ENCODE measurements around the gene UBAC2.

Gene UBAC2

GRCh38 chr13:99197117-99197651 lies 3.5 kb upstream of the UBAC2 start:
- Histone ChIP-seq H3K27ac (ENCODE audit: low read depth, low read length) (no peak overlapping the region), H3K4me3 (ENCODE audit: low read depth in 1 of 5, low read length in 5 of 5) (no peak overlapping the region), H3K9me3 (ENCODE audit: control insufficient read depth in 5 of 5, low read length in 5 of 5) (no peaks in the 10 kb centered on the region), H3K36me3 (ENCODE audit: control insufficient read depth in 5 of 5, insufficient read depth in 5 of 5, low read length in 5 of 5) (no peaks in the 10 kb centered on the region), H3K27me3 (ENCODE audit: control insufficient read depth in 5 of 5, insufficient read depth in 4 of 5, low read length in 5 of 5) (no peaks in the 10 kb centered on the region), H3K9ac (ENCODE audit: low read length in 5 of 5) (no peak overlapping the region), H3K4me1 (ENCODE audit: control insufficient read depth in 5 of 5, insufficient read depth in 5 of 5, low read length in 5 of 5) (peaks cover 0 to 20% (median 13%) of the 10 kb centered on the region in 5 donors)

- Histone ChIP-seq H3K9me3 (ENCODE audit: control insufficient read depth in 5 of 5, low read length in 5 of 5) (no peaks in the 10 kb centered on the region), H3K4me1 (ENCODE audit: control insufficient read depth in 5 of 5, insufficient read depth in 5 of 5, low read length in 5 of 5) (peaks cover 0 to 41% (median 28%) of the 10 kb centered on the region in 5 donors), H3K27me3 (ENCODE audit: control insufficient read depth in 5 of 5, insufficient read depth in 4 of 5, low read length in 5 of 5) (no peaks in the 10 kb centered on the region), H3K4me3 (ENCODE audit: low read depth in 1 of 5, low read length in 5 of 5) (peak overlapping the region; percentile 71 to 98 (median 96)), H3K36me3 (ENCODE audit: control insufficient read depth in 5 of 5, insufficient read depth in 5 of 5, low read length in 5 of 5) (no peaks in the 10 kb centered on the region), H3K27ac (ENCODE audit: low read depth, low read length) (peak overlapping the region; percentile 95), H3K9ac (ENCODE audit: low read length in 5 of 5) (peak overlapping the region; percentile 56 to 99 (median 95))
Observed at GRCh38 chr13:99199541-99200431, 868 bp upstream of the UBAC2 start.

GRCh38 chr13:99203601-99204579 lies 3.2 kb downstream of the UBAC2 start:
- Histone ChIP-seq H3K9ac (ENCODE audit: low read length in 5 of 5) (peak overlapping the region in 1 of 5 donors; percentile 7), H3K36me3 (ENCODE audit: control insufficient read depth in 5 of 5, insufficient read depth in 5 of 5, low read length in 5 of 5) (peaks cover 0 to 12% (median 6%) of the 10 kb centered on the region in 5 donors), H3K27me3 (ENCODE audit: control insufficient read depth in 5 of 5, insufficient read depth in 4 of 5, low read length in 5 of 5) (no peaks in the 10 kb centered on the region), H3K9me3 (ENCODE audit: control insufficient read depth in 5 of 5, low read length in 5 of 5) (no peaks in the 10 kb centered on the region), H3K4me1 (ENCODE audit: control insufficient read depth in 5 of 5, insufficient read depth in 5 of 5, low read length in 5 of 5) (peaks cover 0 to 41% (median 28%) of the 10 kb centered on the region in 5 donors), H3K27ac (ENCODE audit: low read depth, low read length) (no peak overlapping the region), H3K4me3 (ENCODE audit: low read depth in 1 of 5, low read length in 5 of 5) (no peak overlapping the region)

- Histone ChIP-seq H3K4me1 (ENCODE audit: control insufficient read depth in 5 of 5, insufficient read depth in 5 of 5, low read length in 5 of 5) (peaks cover 0 to 30% (median 21%) of the 10 kb centered on the region in 5 donors), H3K9ac (ENCODE audit: low read length in 5 of 5) (no peak overlapping the region), H3K27me3 (ENCODE audit: control insufficient read depth in 5 of 5, insufficient read depth in 4 of 5, low read length in 5 of 5) (no peaks in the 10 kb centered on the region), H3K36me3 (ENCODE audit: control insufficient read depth in 5 of 5, insufficient read depth in 5 of 5, low read length in 5 of 5) (peaks cover 0 to 12% (median 6%) of the 10 kb centered on the region in 5 donors), H3K4me3 (ENCODE audit: low read depth in 1 of 5, low read length in 5 of 5) (no peak overlapping the region), H3K27ac (ENCODE audit: low read depth, low read length) (no peak overlapping the region), H3K9me3 (ENCODE audit: control insufficient read depth in 5 of 5, low read length in 5 of 5) (no peaks in the 10 kb centered on the region)
Observed at GRCh38 chr13:99205621-99206220, 5.1 kb downstream of the UBAC2 start.

- Histone ChIP-seq H3K27ac (ENCODE audit: low read depth, low read length) (no peak overlapping the region), H3K9ac (ENCODE audit: low read length in 5 of 5) (no peak overlapping the region), H3K4me1 (ENCODE audit: control insufficient read depth in 5 of 5, insufficient read depth in 5 of 5, low read length in 5 of 5) (peaks cover 0 to 29% (median 21%) of the 10 kb centered on the region in 5 donors), H3K4me3 (ENCODE audit: low read depth in 1 of 5, low read length in 5 of 5) (no peak overlapping the region), H3K9me3 (ENCODE audit: control insufficient read depth in 5 of 5, low read length in 5 of 5) (no peaks in the 10 kb centered on the region), H3K36me3 (ENCODE audit: control insufficient read depth in 5 of 5, insufficient read depth in 5 of 5, low read length in 5 of 5) (peaks cover 0 to 12% (median 6%) of the 10 kb centered on the region in 5 donors), H3K27me3 (ENCODE audit: control insufficient read depth in 5 of 5, insufficient read depth in 4 of 5, low read length in 5 of 5) (no peaks in the 10 kb centered on the region)
Observed at GRCh38 chr13:99206226-99206625, 5.6 kb downstream of the UBAC2 start.

- Histone ChIP-seq H3K4me3 (ENCODE audit: low read depth in 1 of 5, low read length in 5 of 5) (no peak overlapping the region), H3K9ac (ENCODE audit: low read length in 5 of 5) (no peak overlapping the region), H3K9me3 (ENCODE audit: control insufficient read depth in 5 of 5, low read length in 5 of 5) (no peaks in the 10 kb centered on the region), H3K4me1 (ENCODE audit: control insufficient read depth in 5 of 5, insufficient read depth in 5 of 5, low read length in 5 of 5) (peaks cover 0 to 24% (median 18%) of the 10 kb centered on the region in 5 donors), H3K27ac (ENCODE audit: low read depth, low read length) (no peak overlapping the region), H3K36me3 (ENCODE audit: control insufficient read depth in 5 of 5, insufficient read depth in 5 of 5, low read length in 5 of 5) (peaks cover 0 to 12% (median 6%) of the 10 kb centered on the region in 5 donors), H3K27me3 (ENCODE audit: control insufficient read depth in 5 of 5, insufficient read depth in 4 of 5, low read length in 5 of 5) (no peaks in the 10 kb centered on the region)
Observed at GRCh38 chr13:99206873-99207272, 6.2 kb downstream of the UBAC2 start.

- Histone ChIP-seq H3K9ac (ENCODE audit: low read length in 5 of 5) (no peak overlapping the region), H3K36me3 (ENCODE audit: control insufficient read depth in 5 of 5, insufficient read depth in 5 of 5, low read length in 5 of 5) (peaks cover 0 to 12% (median 6%) of the 10 kb centered on the region in 5 donors), H3K4me3 (ENCODE audit: low read depth in 1 of 5, low read length in 5 of 5) (no peak overlapping the region), H3K27ac (ENCODE audit: low read depth, low read length) (no peak overlapping the region), H3K4me1 (ENCODE audit: control insufficient read depth in 5 of 5, insufficient read depth in 5 of 5, low read length in 5 of 5) (peaks cover 0 to 17% (median 12%) of the 10 kb centered on the region in 5 donors), H3K27me3 (ENCODE audit: control insufficient read depth in 5 of 5, insufficient read depth in 4 of 5, low read length in 5 of 5) (no peaks in the 10 kb centered on the region), H3K9me3 (ENCODE audit: control insufficient read depth in 5 of 5, low read length in 5 of 5) (no peaks in the 10 kb centered on the region)
Observed at GRCh38 chr13:99207511-99207910, 6.9 kb downstream of the UBAC2 start.

- H3K4me3 ChIP-seq (ENCODE audit: low read depth in 1 of 5, low read length in 5 of 5): no peak overlapping the region
- H3K9me3 ChIP-seq (ENCODE audit: control insufficient read depth in 5 of 5, low read length in 5 of 5): no peaks in the 10 kb centered on the region
- H3K36me3 ChIP-seq (ENCODE audit: control insufficient read depth in 5 of 5, insufficient read depth in 5 of 5, low read length in 5 of 5): peaks cover 0 to 12% (median 6%) of the 10 kb centered on the region in 5 donors
- peaks cover 0 to 15% (median 10%) of the 10 kb centered on the region in 5 donors for H3K4me1 ChIP-seq (ENCODE audit: control insufficient read depth in 5 of 5, insufficient read depth in 5 of 5, low read length in 5 of 5)
- H3K27me3 ChIP-seq (ENCODE audit: control insufficient read depth in 5 of 5, insufficient read depth in 4 of 5, low read length in 5 of 5): no peaks in the 10 kb centered on the region
- H3K27ac ChIP-seq (ENCODE audit: low read depth, low read length): no peak overlapping the region
- H3K9ac ChIP-seq (ENCODE audit: low read length in 5 of 5): no peak overlapping the region
Observed at GRCh38 chr13:99208185-99208584, 7.5 kb downstream of the UBAC2 start.

- Histone ChIP-seq H3K27ac (ENCODE audit: low read depth, low read length) (no peak overlapping the region), H3K36me3 (ENCODE audit: control insufficient read depth in 5 of 5, insufficient read depth in 5 of 5, low read length in 5 of 5) (peaks cover 0 to 12% (median 6%) of the 10 kb centered on the region in 5 donors), H3K9ac (ENCODE audit: low read length in 5 of 5) (peak overlapping the region in 1 of 5 donors; percentile 14)
Observed at GRCh38 chr13:99208845-99209527, 8.3 kb downstream of the UBAC2 start.

More at GRCh38 chr13:99208845-99209527, 8.3 kb downstream of the UBAC2 start:
- Histone ChIP-seq H3K27me3 (ENCODE audit: control insufficient read depth in 5 of 5, insufficient read depth in 4 of 5, low read length in 5 of 5) (no peaks in the 10 kb centered on the region), H3K4me3 (ENCODE audit: low read depth in 1 of 5, low read length in 5 of 5) (no peak overlapping the region), H3K9me3 (ENCODE audit: control insufficient read depth in 5 of 5, low read length in 5 of 5) (no peaks in the 10 kb centered on the region), H3K4me1 (ENCODE audit: control insufficient read depth in 5 of 5, insufficient read depth in 5 of 5, low read length in 5 of 5) (peaks cover 0 to 7% (median 5%) of the 10 kb centered on the region in 5 donors)
